SJSA1 (cell line): ENCODE data around the gene FZD10. TPM values are rescaled to one million over a fixed set of nuclear protein-coding genes. Genes with fewer than 3 reads are reported as not detected.

Source experiments
- DNase-seq, 2 experiments: peaks; one replicate each; pipeline ENCODE4 v3.0.0-alpha.2; 2015 to 2020; ENCODE audit warnings: low spot score in 2 of 2, low read depth in 1 of 2
- H3K27ac ChIP-seq: fragments of 250-450 bp; sonication (Bioruptor Pico); 2 replicates; pipeline ENCODE4 v1.5.1; 2020; ENCODE audit warnings: mild to moderate bottlenecking, moderate library complexity
- H3K27me3 ChIP-seq: fragments of 250-450 bp; sonication (Bioruptor Pico); replicated peaks from 2 replicates; pipeline ENCODE4 v1.5.1; 2020; ENCODE audit warnings: mild to moderate bottlenecking, moderate library complexity
- H3K36me3 ChIP-seq: fragments of 250-450 bp; sonication (Bioruptor Pico); 2 replicates; pipeline ENCODE4 v1.5.1; 2020; ENCODE audit warnings: mild to moderate bottlenecking
- H3K4me1 ChIP-seq: fragments of 250-450 bp; sonication (Bioruptor Pico); replicated peaks from 2 replicates; pipeline ENCODE4 v1.6.1; 2021; ENCODE audit warnings: mild to moderate bottlenecking
- H3K4me3 ChIP-seq: fragments of 250-450 bp; sonication (Bioruptor Pico); 2 replicates; pipeline ENCODE4 v1.5.1; 2020; ENCODE audit warnings: mild to moderate bottlenecking
- H3K9me3 ChIP-seq: fragments of 250-450 bp; sonication (Bioruptor Pico); replicated peaks from 2 replicates; pipeline ENCODE4 v1.5.1; 2020; ENCODE audit warnings: mild to moderate bottlenecking
- total RNA-seq: library from RNA; depleted of rRNA; stranded (reverse); fragments of >200 nt; shearing (Covaris generic); gene quantifications from 2 replicates; pipeline ENCODE4 v1.2.3, GENCODE V29; 2014

The FZD10 gene
- total RNA-seq, 1 experiment from 2014 or later, result not detected

GRCh38 chr12:130166306-130166705 lies 4.0 kb downstream of the FZD10 start:
- H3K4me3 ChIP-seq, result no peak overlapping the region
- no peak for DNase-seq
- no peaks in the 10 kb centered on the region for H3K27me3 ChIP-seq
- H3K4me1 ChIP-seq, result no peaks in the 10 kb centered on the region
- peaks cover 9% of the 10 kb centered on the region for H3K9me3 ChIP-seq
- no peak overlapping the region for H3K27ac ChIP-seq
- H3K36me3 ChIP-seq, result no peaks in the 10 kb centered on the region

DNA sequence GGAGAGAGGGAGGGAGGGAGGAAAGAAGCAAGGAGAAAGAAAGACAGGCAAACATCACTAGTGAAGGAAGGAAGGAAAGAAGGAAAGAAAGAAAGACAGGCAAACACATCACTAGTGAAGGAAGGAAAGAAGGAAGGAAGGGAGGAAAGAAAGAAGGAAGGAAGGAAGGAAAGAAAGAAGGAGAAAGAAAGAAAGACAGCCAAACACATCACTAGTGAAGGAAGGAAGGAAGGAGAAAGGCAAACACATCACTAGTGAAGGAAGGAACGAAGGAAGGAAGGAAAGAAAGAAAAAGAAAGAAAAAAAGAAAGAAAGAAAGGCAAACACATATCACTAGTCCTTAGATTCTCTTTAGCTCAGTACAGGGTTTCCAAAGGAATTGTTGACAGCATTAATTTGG lies 5.3 kb downstream of the FZD10 start:
- Histone ChIP-seq H3K4me1 (no peaks in the 10 kb centered on the region), H3K9me3 (peaks cover 8% of the 10 kb centered on the region)
- DNase-seq, result no peak

GRCh38 chr12:130169256-130169655 lies 7.0 kb downstream of the FZD10 start:
- no peaks in the 10 kb centered on the region for H3K36me3 ChIP-seq
- DNase-seq, result no peak
- H3K27ac ChIP-seq, result no peak overlapping the region

More for the DNA sequence above, 5.3 kb downstream of the FZD10 start:
- no peak overlapping the region for H3K27ac ChIP-seq
- no peak overlapping the region for H3K4me3 ChIP-seq
- H3K36me3 ChIP-seq, result no peaks in the 10 kb centered on the region
- no peaks in the 10 kb centered on the region for H3K27me3 ChIP-seq

GRCh38 chr12:130169924-130170323 lies 7.7 kb downstream of the FZD10 start:
- no peak overlapping the region for H3K4me3 ChIP-seq
- H3K27ac ChIP-seq, result no peak overlapping the region
- no peak for DNase-seq

More at GRCh38 chr12:130169256-130169655, 7.0 kb downstream of the FZD10 start:
- Histone ChIP-seq H3K27me3 (no peaks in the 10 kb centered on the region), H3K4me3 (no peak overlapping the region), H3K9me3 (no peaks in the 10 kb centered on the region), H3K4me1 (no peaks in the 10 kb centered on the region)

GRCh38 chr12:130170611-130171010 lies 8.3 kb downstream of the FZD10 start:
- no peaks in the 10 kb centered on the region for H3K27me3 ChIP-seq
- no peak overlapping the region for H3K4me3 ChIP-seq
- DNase-seq, result no peak
- no peaks in the 10 kb centered on the region for H3K9me3 ChIP-seq
- H3K27ac ChIP-seq, result no peak overlapping the region
- no peaks in the 10 kb centered on the region for H3K4me1 ChIP-seq
- no peaks in the 10 kb centered on the region for H3K36me3 ChIP-seq

More at GRCh38 chr12:130169924-130170323, 7.7 kb downstream of the FZD10 start:
- no peaks in the 10 kb centered on the region for H3K4me1 ChIP-seq
- H3K9me3 ChIP-seq, result no peaks in the 10 kb centered on the region
- H3K27me3 ChIP-seq, result no peaks in the 10 kb centered on the region
- H3K36me3 ChIP-seq, result no peaks in the 10 kb centered on the region

GRCh38 chr12:130177635-130178242 lies 15.5 kb downstream of the FZD10 start:
- Histone ChIP-seq H3K4me1 (no peaks in the 10 kb centered on the region), H3K36me3 (no peaks in the 10 kb centered on the region), H3K27me3 (no peaks in the 10 kb centered on the region), H3K4me3 (no peak overlapping the region), H3K9me3 (no peaks in the 10 kb centered on the region), H3K27ac (no peak overlapping the region)
- no peak for DNase-seq

GRCh38 chr12:130178282-130178681 lies 16.0 kb downstream of the FZD10 start:
- Histone ChIP-seq H3K9me3 (no peaks in the 10 kb centered on the region), H3K27me3 (no peaks in the 10 kb centered on the region), H3K27ac (no peak overlapping the region), H3K4me1 (no peaks in the 10 kb centered on the region), H3K4me3 (no peak overlapping the region), H3K36me3 (no peaks in the 10 kb centered on the region)
- DNase-seq, result no peak

GRCh38 chr12:130179191-130179590 lies 16.9 kb downstream of the FZD10 start:
- no peaks in the 10 kb centered on the region for H3K9me3 ChIP-seq
- no peak overlapping the region for H3K27ac ChIP-seq

DNA sequence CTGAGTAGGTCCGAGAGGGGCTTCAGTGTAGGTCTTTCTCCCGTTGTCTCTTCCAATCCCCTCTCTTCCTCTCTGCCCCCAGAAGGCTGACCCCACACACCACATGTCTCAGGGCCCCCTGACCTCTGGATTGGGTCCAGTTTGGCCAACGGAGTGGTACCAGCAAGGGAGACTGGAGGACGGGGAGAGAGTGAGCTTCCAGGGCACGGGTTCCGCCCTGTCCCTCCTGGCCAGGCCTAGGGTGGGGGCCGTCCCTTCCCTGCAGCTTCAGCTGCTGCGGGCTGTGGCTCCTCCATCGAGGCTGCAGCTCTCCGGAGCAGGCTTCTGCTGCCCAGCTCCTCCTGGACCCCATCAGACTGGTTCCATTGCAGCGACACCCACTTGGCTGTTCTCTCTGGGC lies 17.4 kb downstream of the FZD10 start:
- H3K36me3 ChIP-seq, result no peaks in the 10 kb centered on the region
- H3K4me1 ChIP-seq, result no peaks in the 10 kb centered on the region
- no peak overlapping the region for H3K4me3 ChIP-seq
- H3K27ac ChIP-seq, result no peak overlapping the region
- no peak for DNase-seq
- no peaks in the 10 kb centered on the region for H3K9me3 ChIP-seq
- no peaks in the 10 kb centered on the region for H3K27me3 ChIP-seq

More at GRCh38 chr12:130179191-130179590, 16.9 kb downstream of the FZD10 start:
- no peaks in the 10 kb centered on the region for H3K4me1 ChIP-seq
- H3K27me3 ChIP-seq, result no peaks in the 10 kb centered on the region
- no peak overlapping the region for H3K4me3 ChIP-seq
- no peak for DNase-seq
- no peaks in the 10 kb centered on the region for H3K36me3 ChIP-seq

GRCh38 chr12:130181211-130181610 lies 18.9 kb downstream of the FZD10 start:
- Histone ChIP-seq H3K27ac (no peak overlapping the region), H3K9me3 (no peaks in the 10 kb centered on the region)
- no peak for DNase-seq

DNA sequence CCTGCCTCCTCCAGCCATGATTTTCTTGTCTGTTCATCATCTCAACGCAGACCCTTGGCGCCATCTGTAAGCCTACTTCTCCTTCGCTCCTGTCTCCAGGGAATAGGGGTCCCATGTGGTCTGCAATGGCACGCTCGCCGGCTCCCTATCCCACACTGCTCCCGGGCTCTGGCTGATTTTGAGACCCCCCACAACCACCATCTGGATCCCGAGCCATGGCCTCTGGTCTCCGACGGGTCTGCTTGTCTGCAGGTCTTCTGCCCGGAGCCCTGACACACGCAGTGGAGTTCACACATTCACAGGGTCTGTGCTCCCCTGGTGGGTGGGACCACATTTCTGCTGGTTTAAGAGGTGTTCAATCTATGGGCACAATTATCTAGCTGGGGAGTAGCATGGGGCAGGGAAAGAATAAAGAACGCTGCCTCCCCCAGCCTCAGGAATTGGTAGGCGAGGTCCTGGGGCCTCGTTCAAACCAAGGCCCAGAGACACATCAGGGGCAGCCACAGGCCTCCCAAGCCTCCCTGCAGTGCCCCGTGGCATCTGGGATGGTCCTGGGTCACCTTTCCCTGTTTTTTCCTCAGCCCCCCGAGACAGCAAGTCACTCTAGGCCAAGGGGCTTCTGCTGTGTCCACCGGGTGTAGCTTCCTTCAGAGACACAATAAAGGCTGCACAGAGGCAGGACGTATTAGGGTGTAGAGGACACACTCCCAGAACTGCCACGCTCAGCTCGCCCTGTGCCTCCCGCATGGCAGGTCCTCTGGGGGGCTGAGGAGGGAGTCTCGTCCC lies 21.5 kb downstream of the FZD10 start:
- Histone ChIP-seq H3K4me1 (no peaks in the 10 kb centered on the region), H3K9me3 (0 out of 2 replicates have a peak, but pooled peaks cover 2% of the 10 kb centered on the region), H3K27me3 (no peaks in the 10 kb centered on the region), H3K4me3 (no peak overlapping the region), H3K27ac (no peak overlapping the region), H3K36me3 (no peaks in the 10 kb centered on the region)
- no peak for DNase-seq

More at GRCh38 chr12:130181211-130181610, 18.9 kb downstream of the FZD10 start:
- no peaks in the 10 kb centered on the region for H3K27me3 ChIP-seq
- no peak overlapping the region for H3K4me3 ChIP-seq
- H3K4me1 ChIP-seq, result no peaks in the 10 kb centered on the region
- H3K36me3 ChIP-seq, result no peaks in the 10 kb centered on the region

GRCh38 chr12:130184404-130185090 lies 22.3 kb downstream of the FZD10 start:
- Histone ChIP-seq H3K9me3 (0 out of 2 replicates have a peak, but pooled peaks cover 2% of the 10 kb centered on the region), H3K4me1 (no peaks in the 10 kb centered on the region), H3K27ac (no peak overlapping the region), H3K4me3 (no peak overlapping the region), H3K36me3 (no peaks in the 10 kb centered on the region), H3K27me3 (no peaks in the 10 kb centered on the region)
- DNase-seq, result no peak

DNA sequence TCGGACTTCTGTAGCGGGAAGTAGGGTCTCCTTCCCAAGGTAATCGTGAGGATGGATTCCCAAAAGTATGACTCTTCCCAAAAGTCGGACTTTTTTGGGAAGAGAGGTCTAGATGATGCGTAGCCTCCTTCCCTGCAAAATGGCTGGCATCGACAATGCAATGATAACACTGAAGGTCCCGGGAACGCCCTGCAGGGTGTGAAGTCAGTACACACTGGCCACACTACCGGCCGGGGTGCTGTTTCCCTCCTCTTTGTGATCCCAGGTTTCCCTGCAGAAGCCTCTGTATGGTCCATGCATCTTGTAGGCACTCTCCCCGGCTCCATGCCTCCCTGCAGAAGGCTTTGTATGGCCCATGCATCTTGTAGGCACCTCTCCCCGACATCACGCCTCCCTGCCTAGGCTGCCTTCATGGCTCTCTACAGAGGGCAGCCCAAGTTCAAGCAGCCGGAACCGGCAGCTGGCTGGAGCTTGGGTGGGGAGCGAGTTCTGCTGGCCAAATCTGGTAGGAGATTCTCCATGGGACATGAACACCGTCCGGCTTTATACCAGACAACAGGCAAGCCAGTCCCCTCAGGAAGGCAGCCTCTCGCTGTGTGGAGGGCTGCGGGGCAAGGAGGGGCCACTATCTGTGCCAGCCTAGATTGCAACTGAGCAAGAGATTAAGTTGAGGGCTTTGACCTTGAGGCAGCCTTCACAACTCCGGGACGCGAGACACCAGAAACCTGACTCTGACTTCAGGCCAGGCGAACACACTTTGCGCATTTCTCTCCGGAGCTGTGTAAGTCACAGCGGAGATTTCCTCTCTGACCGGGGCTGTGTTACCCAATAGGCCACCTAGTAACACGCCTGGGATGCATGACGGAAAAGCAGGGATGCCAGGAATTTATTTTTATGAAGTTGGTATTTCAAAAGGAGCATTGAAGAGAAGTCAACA lies 23.5 kb downstream of the FZD10 start:
- no peak overlapping the region for H3K27ac ChIP-seq
- H3K4me3 ChIP-seq, result no peak overlapping the region
- DNase-seq, result no peak
- 0 out of 2 replicates have a peak, but pooled peaks cover 2% of the 10 kb centered on the region for H3K9me3 ChIP-seq
- no peaks in the 10 kb centered on the region for H3K36me3 ChIP-seq
- no peaks in the 10 kb centered on the region for H3K4me1 ChIP-seq
- H3K27me3 ChIP-seq, result no peaks in the 10 kb centered on the region
